Subcutaneous abdominal adipose tissue (tissue), 5 donors: ENCODE measurements around the gene SLC26A1.

Source experiments
- H3K27ac ChIP-seq: one replicate; pipeline ENCODE4 v1.7.0; 2013; ENCODE audit warnings: low read depth, mild to moderate bottlenecking, inconsistent platforms, low read length, moderate library complexity
- H3K27me3 ChIP-seq, 5 donors: one replicate each; pipeline ENCODE4 v1.7.0; 2013; ENCODE audit warnings: low read length in 5 of 5, inconsistent platforms in 1 of 5; ENCODE audit not compliant: control insufficient read depth in 5 of 5, insufficient read depth in 4 of 5
- H3K36me3 ChIP-seq, 5 donors: one replicate each; pipeline ENCODE4 v1.7.0; 2013; ENCODE audit warnings: low read length in 5 of 5; ENCODE audit not compliant: control insufficient read depth in 5 of 5, insufficient read depth in 5 of 5
- H3K4me1 ChIP-seq, 5 donors: one replicate each; pipeline ENCODE4 v1.7.0; 2013; ENCODE audit warnings: low read length in 5 of 5, mild to moderate bottlenecking in 3 of 5, moderate library complexity in 1 of 5; ENCODE audit not compliant: control insufficient read depth in 5 of 5, insufficient read depth in 5 of 5
- H3K4me3 ChIP-seq, 5 donors: one replicate each; pipeline ENCODE4 v1.7.0; 2013; ENCODE audit warnings: low read length in 5 of 5, low read depth in 1 of 5
- H3K9ac ChIP-seq, 5 donors: one replicate each; pipeline ENCODE4 v1.7.0; 2013; ENCODE audit warnings: low read length in 5 of 5, mild to moderate bottlenecking in 4 of 5, moderate library complexity in 3 of 5
- H3K9me3 ChIP-seq, 5 donors: one replicate each; pipeline ENCODE4 v1.7.0; 2013; ENCODE audit warnings: low read length in 5 of 5; ENCODE audit not compliant: control insufficient read depth in 5 of 5
- donor health status: healthy.
- donor health status: healthy.
- donor health status: healthy.
- donor health status: healthy.
- donor health status: healthy.

The SLC26A1 gene

DNA sequence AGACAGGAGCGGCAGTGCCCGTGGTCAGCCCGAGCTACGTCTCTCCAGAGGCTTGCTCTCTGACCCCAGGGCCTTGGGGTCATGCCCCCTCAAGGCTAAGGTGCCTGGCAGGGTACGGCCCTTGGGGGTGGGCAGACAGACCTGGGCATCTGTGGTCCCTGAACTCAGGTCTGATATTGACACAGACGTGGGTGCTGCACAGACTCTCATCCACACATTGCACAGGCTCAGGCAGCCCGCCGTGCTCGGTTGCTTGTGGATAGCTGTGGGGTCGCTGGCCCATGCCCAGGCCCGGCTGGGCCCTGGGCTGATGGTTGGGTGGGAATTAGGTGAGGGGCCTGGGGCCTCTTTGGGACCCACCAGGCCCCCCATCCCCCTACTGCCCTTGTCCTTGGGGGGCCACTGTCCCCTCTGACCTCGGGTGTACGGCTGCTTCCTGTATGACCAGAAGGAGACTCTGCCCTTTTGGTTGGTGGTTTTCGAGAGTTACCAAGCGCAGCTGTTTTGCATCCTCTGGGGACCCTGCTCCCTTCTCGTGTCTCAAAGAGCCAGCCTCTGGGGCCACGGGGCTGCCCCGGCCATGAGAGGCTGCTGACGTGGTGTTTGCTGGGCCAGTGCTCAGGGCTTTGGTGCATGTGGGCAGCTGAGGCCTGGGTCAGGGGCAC is 28.3 kb upstream of the SLC26A1 start:
- no peaks in the 10 kb centered on the region for H3K27me3 ChIP-seq
- H3K9ac ChIP-seq = no peak overlapping the region
- H3K27ac ChIP-seq = no peak overlapping the region
- H3K36me3 ChIP-seq = peaks cover 0 to 31% (median 25%) of the 10 kb centered on the region in 5 donors
- H3K4me3 ChIP-seq = no peak overlapping the region
- no peaks in the 10 kb centered on the region for H3K9me3 ChIP-seq
- H3K4me1 ChIP-seq = peaks cover 0 to 8% (median 0%) of the 10 kb centered on the region in 5 donors

DNA sequence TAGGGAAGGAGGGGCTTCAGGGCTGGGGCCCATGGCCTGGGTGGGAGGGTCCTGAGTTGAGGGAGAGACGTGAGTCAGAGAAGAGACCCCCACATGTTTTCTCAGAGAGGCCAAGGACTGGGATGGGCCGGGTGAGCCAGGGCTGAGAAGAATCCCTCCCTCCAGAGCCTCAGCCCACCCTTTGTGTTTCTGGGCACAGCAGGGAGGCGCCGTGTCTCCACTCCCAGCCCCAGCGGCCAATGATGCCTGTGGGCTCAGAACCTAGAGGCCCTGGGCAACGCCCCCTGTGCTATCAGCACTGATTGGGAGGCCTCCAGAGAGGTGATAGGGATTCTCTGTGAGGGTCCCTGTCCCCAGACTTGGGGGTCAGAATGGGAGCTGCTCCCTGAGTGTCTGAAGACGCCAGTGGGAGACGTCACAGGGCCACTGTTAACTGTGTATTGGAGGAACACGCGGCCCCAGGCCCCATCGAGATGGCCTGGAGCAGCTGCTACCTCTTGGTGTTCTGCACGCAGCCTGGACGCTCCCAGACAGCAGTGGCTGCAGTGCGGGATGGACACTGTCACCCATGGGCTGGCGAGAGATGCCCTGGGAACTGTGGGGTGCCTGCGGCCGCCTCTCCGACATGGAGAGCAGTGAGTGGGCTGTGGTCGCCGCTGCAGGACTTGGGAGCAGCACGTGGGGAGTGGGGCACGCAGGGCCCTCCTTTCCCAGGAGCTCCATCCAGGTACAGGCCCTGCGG is 26.7 kb upstream of the SLC26A1 start:
- H3K36me3 ChIP-seq = peaks cover 0 to 18% (median 11%) of the 10 kb centered on the region in 5 donors
- H3K9me3 ChIP-seq = no peaks in the 10 kb centered on the region
- no peak overlapping the region for H3K9ac ChIP-seq
- no peak overlapping the region for H3K27ac ChIP-seq
- no peaks in the 10 kb centered on the region for H3K27me3 ChIP-seq
- peaks cover 0 to 15% (median 0%) of the 10 kb centered on the region in 5 donors for H3K4me1 ChIP-seq
- no peak overlapping the region for H3K4me3 ChIP-seq

DNA sequence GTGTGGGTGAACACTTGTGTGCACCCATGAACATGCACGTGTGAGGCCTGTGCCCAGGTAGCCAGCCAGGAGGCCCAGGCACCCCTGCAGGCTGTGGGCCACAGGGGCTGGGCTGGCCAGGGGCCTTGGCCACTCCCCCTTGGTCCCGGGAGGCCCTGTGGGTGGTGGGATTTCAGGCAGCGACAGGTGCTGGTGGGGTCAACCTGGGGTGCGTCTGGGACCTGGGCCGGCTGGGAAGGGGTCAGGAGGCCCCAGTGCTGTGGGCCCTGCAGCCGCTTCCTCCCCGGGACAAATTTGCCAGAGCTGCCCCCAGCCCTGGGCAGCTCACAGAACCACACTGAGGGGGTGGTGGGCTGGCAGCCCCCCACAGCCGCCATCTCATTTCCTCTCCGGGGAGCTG is 26.1 kb upstream of the SLC26A1 start:
- no peak overlapping the region for H3K9ac ChIP-seq
- no peak overlapping the region for H3K27ac ChIP-seq
- no peaks in the 10 kb centered on the region for H3K9me3 ChIP-seq
- H3K4me3 ChIP-seq = no peak overlapping the region
- peaks cover 0 to 21% (median 2%) of the 10 kb centered on the region in 5 donors for H3K4me1 ChIP-seq
- peaks cover 0 to 12% (median 6%) of the 10 kb centered on the region in 5 donors for H3K36me3 ChIP-seq
- no peaks in the 10 kb centered on the region for H3K27me3 ChIP-seq

DNA sequence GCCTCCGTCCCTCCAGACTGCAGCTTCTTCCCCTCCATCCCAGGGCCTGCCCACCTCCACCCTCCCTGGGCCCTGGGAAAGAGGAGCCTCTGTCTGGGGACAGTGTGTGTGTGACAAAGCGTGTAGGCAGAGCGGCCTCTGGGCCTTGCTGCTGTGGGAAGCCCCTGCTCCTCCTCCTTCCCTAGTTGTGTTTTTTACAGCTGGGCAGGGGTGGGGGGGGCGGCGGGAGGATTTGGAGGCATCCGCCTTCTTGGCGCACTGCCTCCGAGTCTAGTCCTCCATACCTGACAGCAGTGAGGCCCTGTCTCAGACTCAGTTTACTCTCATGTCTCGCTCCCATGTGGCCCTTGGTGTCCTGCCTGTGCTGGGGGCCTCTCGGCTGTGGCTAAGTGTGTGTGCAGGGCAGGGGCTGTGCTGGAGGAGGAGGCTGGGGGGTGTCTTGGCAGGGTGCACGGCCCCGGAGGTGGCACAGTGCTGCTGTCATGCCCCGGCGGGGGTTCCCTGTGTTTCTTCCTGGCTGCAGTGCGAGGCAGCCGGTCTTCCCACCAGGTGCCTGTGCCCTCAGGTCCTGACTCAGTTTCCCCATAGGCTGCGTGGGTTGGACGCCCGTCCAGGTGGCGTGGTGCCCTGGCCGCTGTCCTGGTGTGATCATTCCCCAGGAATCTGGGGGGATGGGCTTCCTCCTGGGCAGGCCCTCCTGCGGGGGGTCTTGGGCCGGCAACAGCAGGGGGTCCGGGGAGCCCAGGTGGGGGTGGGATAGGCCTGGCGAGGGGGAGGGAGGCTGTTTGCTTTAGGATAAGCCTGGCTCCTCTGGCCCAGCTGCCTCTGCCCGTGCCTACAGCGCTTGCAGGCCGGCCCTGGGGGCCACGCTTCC is 25.2 kb upstream of the SLC26A1 start:
- Histone ChIP-seq H3K36me3 (peaks cover 0 to 8% (median 3%) of the 10 kb centered on the region in 5 donors), H3K27ac (no peak overlapping the region), H3K27me3 (no peaks in the 10 kb centered on the region), H3K9ac (peak overlapping the region in 1 of 5 donors; percentile 41), H3K4me3 (no peak overlapping the region), H3K4me1 (peaks cover 0 to 30% (median 11%) of the 10 kb centered on the region in 5 donors), H3K9me3 (no peaks in the 10 kb centered on the region)

DNA sequence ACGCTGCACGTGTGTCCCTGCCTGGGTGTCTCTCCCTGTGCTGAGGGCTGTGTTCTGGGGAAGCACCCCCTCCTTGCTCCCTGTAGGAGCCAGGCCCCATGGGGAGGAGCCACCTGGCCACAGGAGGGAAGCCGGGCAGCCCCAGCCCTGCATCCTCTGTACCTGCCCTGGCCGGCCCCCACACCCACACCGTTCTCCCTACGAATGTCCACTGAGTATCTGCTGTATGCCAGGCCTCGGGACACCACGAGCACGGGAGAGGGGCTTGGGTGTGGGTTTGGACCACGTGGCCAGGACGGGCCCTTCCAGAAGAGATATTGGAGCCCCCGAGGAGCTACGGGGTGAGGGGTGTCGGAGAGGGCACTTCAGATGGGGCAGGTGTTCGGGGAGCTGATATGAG is 24.5 kb upstream of the SLC26A1 start:
- Histone ChIP-seq H3K27me3 (no peaks in the 10 kb centered on the region), H3K9me3 (no peaks in the 10 kb centered on the region), H3K27ac (no peak overlapping the region), H3K9ac (peak overlapping the region in 1 of 5 donors; percentile 41), H3K4me3 (no peak overlapping the region), H3K4me1 (peaks cover 0 to 37% (median 18%) of the 10 kb centered on the region in 5 donors), H3K36me3 (peaks cover 0 to 8% (median 3%) of the 10 kb centered on the region in 5 donors)

DNA sequence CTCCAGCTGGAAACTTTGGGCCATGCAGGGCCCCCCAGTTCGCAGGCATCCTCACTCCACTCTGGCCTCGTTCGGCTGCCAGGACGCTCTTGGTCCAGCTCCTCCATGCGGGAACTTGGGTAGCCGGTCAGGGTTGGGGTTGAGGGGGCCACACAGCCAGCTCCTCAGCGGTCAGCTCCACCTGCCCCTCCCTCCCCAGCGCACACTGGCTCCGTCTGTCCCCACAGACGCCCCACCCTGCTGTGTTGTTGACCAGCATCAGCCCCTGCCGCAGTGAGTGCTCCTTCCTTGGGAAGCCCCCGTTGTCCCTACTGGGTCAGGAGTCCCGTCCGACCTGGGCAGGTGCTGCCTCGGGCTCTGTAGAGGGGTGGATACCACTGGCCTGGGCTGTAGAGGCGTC is 24.0 kb upstream of the SLC26A1 start:
- Histone ChIP-seq H3K36me3 (peaks cover 0 to 5% (median under 1%) of the 10 kb centered on the region in 5 donors), H3K9ac (no peak overlapping the region), H3K27ac (no peak overlapping the region)

DNA sequence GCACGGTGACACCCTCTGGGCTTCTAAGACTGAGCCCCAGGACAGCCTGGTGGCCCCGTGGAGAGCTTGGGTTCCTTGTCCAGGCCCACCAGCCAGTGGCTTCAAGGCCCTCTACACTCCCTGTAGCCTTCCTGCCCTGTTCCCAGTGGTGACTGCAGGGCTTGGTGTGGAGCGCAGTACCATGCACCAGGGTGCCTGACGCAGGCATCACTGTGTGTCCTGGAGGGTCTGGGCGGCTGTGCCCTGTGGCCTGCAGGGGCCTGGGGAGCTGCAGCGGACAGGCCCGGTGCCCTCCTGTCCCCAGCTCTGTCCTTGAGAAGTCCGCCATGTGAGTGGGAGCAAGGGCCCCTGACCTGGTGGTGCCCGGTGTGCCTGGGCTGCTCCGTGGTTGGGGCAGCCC is 22.5 kb upstream of the SLC26A1 start:
- Histone ChIP-seq H3K9me3 (no peaks in the 10 kb centered on the region), H3K4me3 (no peak overlapping the region), H3K36me3 (peaks cover 0 to 3% (median 0%) of the 10 kb centered on the region in 5 donors), H3K27me3 (no peaks in the 10 kb centered on the region), H3K27ac (no peak overlapping the region), H3K9ac (no peak overlapping the region), H3K4me1 (peaks cover 0 to 43% (median 26%) of the 10 kb centered on the region in 5 donors)

More for the DNA sequence above, 24.0 kb upstream of the SLC26A1 start:
- H3K4me1 ChIP-seq = peaks cover 0 to 39% (median 23%) of the 10 kb centered on the region in 5 donors
- no peaks in the 10 kb centered on the region for H3K9me3 ChIP-seq
- no peaks in the 10 kb centered on the region for H3K27me3 ChIP-seq
- H3K4me3 ChIP-seq = no peak overlapping the region

DNA sequence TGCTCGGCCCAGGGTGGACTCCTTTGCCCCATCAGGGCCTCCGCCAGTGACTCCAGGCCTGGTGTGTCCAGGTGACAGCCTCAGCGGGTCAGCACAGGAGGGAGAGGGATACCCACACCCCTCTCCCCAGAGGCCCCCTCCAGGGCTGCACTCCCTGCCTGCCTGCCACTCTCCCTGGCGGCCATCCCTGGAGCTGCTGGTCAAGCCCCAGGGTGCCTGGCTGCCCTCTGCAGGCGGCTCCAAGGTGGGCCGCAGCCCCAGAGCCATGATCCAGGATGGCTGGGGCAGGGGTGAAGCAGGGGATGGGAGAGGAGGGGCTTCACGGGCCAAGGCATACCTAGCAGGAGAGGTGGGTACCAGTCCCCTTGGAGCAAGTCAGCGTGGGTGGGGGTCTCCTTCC is 22.0 kb upstream of the SLC26A1 start:
- Histone ChIP-seq H3K9ac (peak overlapping the region in 1 of 5 donors; percentile 4), H3K27ac (no peak overlapping the region), H3K36me3 (peaks cover 0 to 3% (median 0%) of the 10 kb centered on the region in 5 donors), H3K9me3 (no peaks in the 10 kb centered on the region), H3K4me3 (no peak overlapping the region), H3K27me3 (no peaks in the 10 kb centered on the region), H3K4me1 (peaks cover 0 to 49% (median 32%) of the 10 kb centered on the region in 5 donors)

DNA sequence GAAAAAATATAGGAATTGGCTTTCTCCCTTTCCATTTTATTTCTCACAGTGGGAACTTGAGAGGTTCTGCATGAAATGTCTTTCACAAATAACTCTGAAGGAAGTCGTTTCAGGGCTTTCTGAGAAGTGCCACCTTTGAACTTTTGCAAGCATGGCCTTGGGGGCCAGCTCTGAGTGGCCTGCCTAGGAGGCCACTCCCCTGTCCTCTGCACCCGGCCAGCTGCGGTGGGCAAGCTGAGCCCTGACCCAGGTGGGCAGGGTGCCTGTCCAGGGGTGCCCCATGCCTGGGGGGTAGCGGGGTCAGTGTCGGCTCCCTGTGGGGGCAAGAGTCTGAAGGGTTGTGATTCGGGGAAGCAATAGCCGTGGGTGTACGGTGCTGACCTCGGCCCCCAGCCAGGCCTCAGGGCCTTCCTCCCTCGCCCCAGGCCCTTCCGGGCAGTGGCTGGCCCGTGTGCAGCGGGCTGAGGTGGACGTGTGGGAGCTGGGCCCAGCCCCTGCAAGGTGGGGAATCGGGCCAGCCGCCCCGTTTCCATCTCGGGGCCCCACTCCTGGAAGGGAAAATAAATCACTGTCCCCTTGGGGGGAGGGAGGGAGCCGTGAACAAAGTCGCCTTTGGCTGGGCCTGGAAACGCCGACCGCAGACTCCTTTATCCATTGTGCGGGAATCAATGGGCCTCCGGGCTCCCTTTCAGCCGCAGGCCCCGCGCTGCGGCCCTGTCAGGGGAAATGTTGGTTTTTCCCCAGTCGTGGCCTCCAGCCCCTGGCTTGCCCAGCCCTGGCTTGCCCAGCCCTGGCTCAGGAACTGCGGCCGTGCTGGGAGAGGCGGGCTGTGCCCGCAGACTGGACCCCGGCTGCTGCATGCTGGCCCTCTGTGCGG is 21.3 kb upstream of the SLC26A1 start:
- H3K9me3 ChIP-seq = no peaks in the 10 kb centered on the region
- peaks cover 0 to 53% (median 35%) of the 10 kb centered on the region in 5 donors for H3K4me1 ChIP-seq
- no peak overlapping the region for H3K27ac ChIP-seq
- peaks cover 0 to 3% (median 0%) of the 10 kb centered on the region in 5 donors for H3K36me3 ChIP-seq
- no peak overlapping the region for H3K4me3 ChIP-seq
- H3K27me3 ChIP-seq = no peaks in the 10 kb centered on the region
- H3K9ac ChIP-seq = peak overlapping the region in 1 of 5 donors; percentile 4
